Bone marrow (tissue), 2 donors: ENCODE results near the gene PALM2AKAP2.
"Not testable (repeated sequence)": the region's sequence is repeated elsewhere in the genome, so short reads cannot be mapped to it uniquely, and the experiment has no call there.

Experiments
- DNase-seq, 2 donors: peaks; one replicate each; lab custom pipeline; 2025; lab: John Stamatoyannopoulos, UW

PALM2AKAP2 gene

GRCh38 chr9:109805050-109805449 is 25.1 kb downstream of the PALM2AKAP2 start:
- no peak for DNase-seq

GRCh38 chr9:109806506-109807115 is 26.6 kb downstream of the PALM2AKAP2 start:
- DNase-seq: no peak

- no peak for DNase-seq
These were observed 31.9 kb downstream of the PALM2AKAP2 start for GRCh38 chr9:109811876-109812275.

GRCh38 chr9:109812331-109812730 is 32.3 kb downstream of the PALM2AKAP2 start:
- no peak for DNase-seq

GRCh38 chr9:109812818-109813281 is 32.9 kb downstream of the PALM2AKAP2 start:
- DNase-seq: no peak

- no peak for DNase-seq
These were observed 33.3 kb downstream of the PALM2AKAP2 start for GRCh38 chr9:109813303-109813702.

GRCh38 chr9:109813829-109814228 is 33.8 kb downstream of the PALM2AKAP2 start:
- no peak for DNase-seq

GRCh38 chr9:109815366-109815947 is 35.5 kb downstream of the PALM2AKAP2 start:
- no peak for DNase-seq

GRCh38 chr9:109816490-109816889 is 36.5 kb downstream of the PALM2AKAP2 start:
- no peak for DNase-seq

- DNase-seq: no peak
These were observed 37.3 kb downstream of the PALM2AKAP2 start for GRCh38 chr9:109817146-109817845.

GRCh38 chr9:109817846-109818472 is 38.0 kb downstream of the PALM2AKAP2 start:
- peak in 1 of 2 donors; percentile 30 for DNase-seq

GRCh38 chr9:109821711-109822110 is 41.7 kb downstream of the PALM2AKAP2 start:
- DNase-seq: no peak

GRCh38 chr9:109825383-109825782 is 45.4 kb downstream of the PALM2AKAP2 start:
- DNase-seq: not testable (repeated sequence)

GRCh38 chr9:109826559-109826958 is 46.6 kb downstream of the PALM2AKAP2 start:
- no peak for DNase-seq

GRCh38 chr9:109828254-109828653 is 48.3 kb downstream of the PALM2AKAP2 start:
- no peak for DNase-seq
